GM12864 (cell line): ENCODE measurements around the gene GIPC3.
A peak's percentile ranks its signal among the peaks of the same experiment; 100 is the strongest.

Experiments used
- DNase-seq: peaks from one replicate; pipeline ENCODE4 v3.0.0-alpha.2; 2011; ENCODE audit warnings: low read depth
- H3K4me3 ChIP-seq: 2 replicates; pipeline ENCODE4 v1.5.1; 2011; ENCODE audit warnings: mild to moderate bottlenecking, low read depth, low read length, control low read depth
- CTCF ChIP-seq: IDR thresholded peaks from 2 replicates; pipeline ENCODE4 v1.5.1; 2011; ENCODE audit warnings: low read depth, mild to moderate bottlenecking, moderate library complexity, low read length, control low read depth, inconsistent platforms; ENCODE audit errors: missing control alignments

Gene GIPC3

DNA sequence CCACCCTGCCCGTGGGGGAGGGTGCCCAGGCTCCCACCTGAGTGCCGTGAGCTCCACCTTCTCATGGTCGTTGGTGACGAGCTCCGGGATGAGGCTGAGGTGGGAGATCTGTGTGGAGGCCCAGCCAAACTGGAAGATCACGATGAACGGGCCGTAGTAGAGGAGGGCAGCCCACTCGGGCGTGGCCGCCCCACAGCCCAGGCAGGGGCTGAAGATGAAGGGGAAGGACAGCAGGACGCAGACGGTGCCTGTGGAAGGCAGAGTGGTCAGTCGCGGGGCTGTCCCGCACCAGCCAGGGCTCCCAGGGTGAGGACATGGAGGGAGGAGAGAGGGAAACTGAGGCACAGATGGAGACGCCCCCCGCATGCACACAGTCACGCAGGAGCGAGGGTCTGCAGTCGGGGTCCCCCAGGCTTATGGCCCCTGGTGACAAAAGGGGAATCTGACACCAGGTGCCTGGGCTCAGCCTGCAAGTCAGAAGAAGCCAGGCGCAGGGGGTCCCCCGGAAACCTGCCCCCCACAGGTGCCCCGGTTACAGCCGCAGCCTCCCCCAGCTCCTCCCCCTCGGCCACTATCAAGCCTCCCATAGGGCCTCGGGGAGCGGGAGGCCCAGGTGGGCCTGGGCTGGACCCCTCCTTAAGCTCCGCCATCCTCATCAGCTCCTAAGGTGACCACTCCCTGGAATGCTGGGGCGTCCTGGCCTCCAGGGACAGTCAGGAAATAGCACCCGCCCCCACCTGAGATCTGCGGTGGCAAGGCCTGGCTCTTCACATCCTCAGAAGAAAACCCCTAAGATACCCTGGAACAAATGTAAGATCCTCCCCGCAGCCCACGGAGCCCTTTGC is 34.1 kb upstream of the GIPC3 start:
- TF ChIP-seq CTCF = no peak
- no peak for DNase-seq
- H3K4me3 ChIP-seq = no peak overlapping the region

- TF ChIP-seq CTCF = no peak
- no peak for DNase-seq
- no peak overlapping the region for H3K4me3 ChIP-seq
Measured at GRCh38 chr19:3551792-3552095, 33.5 kb upstream of the GIPC3 start.

GRCh38 chr19:3554254-3555083 is 30.8 kb upstream of the GIPC3 start:
- TF ChIP-seq CTCF = no peak
- no peak for DNase-seq
- no peak overlapping the region for H3K4me3 ChIP-seq

- peak overlapping the region; percentile 97 for H3K4me3 ChIP-seq
- DNase-seq = no peak
- TF ChIP-seq CTCF = no peak
Measured at GRCh38 chr19:3555653-3556422, 29.4 kb upstream of the GIPC3 start.

DNA sequence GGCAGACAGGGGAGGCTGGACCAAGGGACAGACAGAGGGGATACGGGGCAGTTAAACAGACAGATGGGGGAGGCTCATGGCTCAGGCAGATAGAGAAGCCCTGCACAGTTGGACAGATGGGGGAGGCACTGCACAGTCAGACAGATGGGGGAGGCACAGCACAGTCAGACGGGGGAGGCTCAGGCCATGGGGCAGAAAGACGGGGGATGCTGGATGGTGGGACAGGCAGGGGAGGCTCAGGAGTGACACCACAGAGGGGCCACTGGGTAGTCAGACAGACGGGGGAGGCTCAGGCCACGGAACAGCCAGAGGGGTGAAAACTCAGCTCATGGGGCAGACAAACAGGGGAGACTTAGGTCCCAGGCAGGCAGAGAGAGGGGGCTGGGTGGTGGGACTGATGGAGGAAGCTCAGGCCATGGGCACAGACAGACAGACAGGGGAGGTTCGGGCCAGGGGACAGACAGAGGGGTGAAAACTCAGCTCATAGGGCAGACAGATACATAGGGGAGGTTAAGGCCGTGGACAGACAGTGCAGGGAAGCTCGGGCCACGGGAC is 28.8 kb upstream of the GIPC3 start:
- H3K4me3 ChIP-seq = peak overlapping the region; percentile 97
- no peak for TF ChIP-seq CTCF
- no peak for DNase-seq

- peak overlapping the region; percentile 97 for H3K4me3 ChIP-seq
- TF ChIP-seq CTCF = peak; percentile 12
- no peak for DNase-seq
Measured at GRCh38 chr19:3556978-3557460, 28.3 kb upstream of the GIPC3 start.
